Measurements from ENCODE around the gene C9orf153. TPM values are rescaled to one million over a fixed set of nuclear protein-coding genes. Genes with fewer than 3 reads are reported as not detected.

Gene C9orf153
- total and polyA plus RNA-seq, 2 experiments from 2014 or later, result 0.29 TPM; not detected in 1

GRCh38 chr9:86187121-86187520, 72.3 kb downstream of the C9orf153 start:
- H3K36me3 Mint-ChIP-seq (ENCODE audit: low read depth), result peaks cover 9% of the 10 kb centered on the region; the same call in 2 of the 3 replicates
- H3K9me3 Mint-ChIP-seq, result peaks cover 21% of the 10 kb centered on the region; the same call in 2 of the 3 replicates
- H3K79me2 ChIP-seq (replicated peaks; ENCODE audit: insufficient read depth), result no peaks in the 10 kb centered on the region
- H3K27ac Mint-ChIP-seq, result no peak overlapping the region
- H3K4me3 ChIP-seq, result no peak overlapping the region
- H3K27me3 ChIP-seq (ENCODE audit: insufficient read depth), result no peaks in the 10 kb centered on the region
- no peak overlapping the region for H3K4me3 Mint-ChIP-seq
- H4K20me1 ChIP-seq (replicated peaks; ENCODE audit: insufficient read depth), result no peaks in the 10 kb centered on the region
- ATAC-seq (peak; percentile 99), DNase-seq (ENCODE audit: low spot score) (peak; percentile 69)
- H2AFZ ChIP-seq, result no peak overlapping the region
- TF ChIP-seq POLR2AphosphoS5 (IDR thresholded peaks at IDR 0.05; ENCODE audit: low read depth) (no peak), REST (IDR thresholded peaks at IDR 0.05; ENCODE audit: unreplicated experiment) (no peak), ETS1 (IDR thresholded peaks at IDR 0.05) (no peak), STAT1 (IDR thresholded peaks at IDR 0.05; ENCODE audit: unreplicated experiment) (no peak), CTCF (conservative IDR thresholded peaks at IDR 0.05; ENCODE audit: low read depth in 2 of 2) (peak; percentile 45 to 71), JUNB (IDR thresholded peaks at IDR 0.05; ENCODE audit: unreplicated experiment) (no peak), NANOG (IDR thresholded peaks at IDR 0.05; ENCODE audit: borderline replicate concordance) (no peak), ZNF462 (CRISPR knock-in tag; IDR thresholded peaks at IDR 0.05) (peak; percentile 94), ZNF331 (CRISPR knock-in tag; IDR thresholded peaks at IDR 0.05; ENCODE audit: low read depth) (no peak), EZH2 (IDR thresholded peaks at IDR 0.05; ENCODE audit: low read depth, unreplicated experiment) (no peak), CREB1 (CRISPR knock-in tag; IDR thresholded peaks at IDR 0.05; ENCODE audit: low read depth) (no peak), ZNF114 (CRISPR knock-in tag; IDR thresholded peaks at IDR 0.05) (peak; percentile 38; the same call in 1 of the 2 replicates)
- peaks cover 7% of the 10 kb centered on the region for H3K27me3 Mint-ChIP-seq (ENCODE audit: insufficient read depth, low read depth, poor library complexity)
- no peak overlapping the region for H3K27ac ChIP-seq (ENCODE audit: low read depth)
- no peaks in the 10 kb centered on the region; the same call in 1 of the 2 replicates for H3K36me3 ChIP-seq (ENCODE audit: insufficient read depth)
- H3K4me2 ChIP-seq, result no peak overlapping the region
- H3K4me1 Mint-ChIP-seq, result peaks cover 22% of the 10 kb centered on the region
- peaks cover 13% of the 10 kb centered on the region for H3K4me1 ChIP-seq (ENCODE audit: insufficient read depth)
- H3K9me2 ChIP-seq (ENCODE audit: insufficient read depth), result peaks cover 8% of the 10 kb centered on the region
- no peaks in the 10 kb centered on the region for H3F3A ChIP-seq (replicated peaks; ENCODE audit: low read depth)

All from GM23338 (cell line).